ENCODE data around the gene SLC39A7. TPM values are rescaled to one million over a fixed set of nuclear protein-coding genes. Genes with fewer than 3 reads are reported as not detected.

Gene SLC39A7
- total RNA-seq, 1 donor from 2014 or later = 225 TPM

- Mint-ChIP-seq H3K27me3 (ENCODE audit: low read depth) (peaks cover 2% of the 10 kb centered on the region), H3K4me1 (ENCODE audit: low read depth) (peaks cover 16% of the 10 kb centered on the region), H3K4me3 (ENCODE audit: unreplicated experiment) (no peak overlapping the region), H3K36me3 (ENCODE audit: low read depth) (no peaks in the 10 kb centered on the region), H3K27ac (ENCODE audit: unreplicated experiment) (no peak overlapping the region), H3K9me3 (ENCODE audit: low read depth) (no peaks in the 10 kb centered on the region)
- no peak for DNase-seq (ENCODE audit: low spot score)
- TF ChIP-seq, protein P1, sequence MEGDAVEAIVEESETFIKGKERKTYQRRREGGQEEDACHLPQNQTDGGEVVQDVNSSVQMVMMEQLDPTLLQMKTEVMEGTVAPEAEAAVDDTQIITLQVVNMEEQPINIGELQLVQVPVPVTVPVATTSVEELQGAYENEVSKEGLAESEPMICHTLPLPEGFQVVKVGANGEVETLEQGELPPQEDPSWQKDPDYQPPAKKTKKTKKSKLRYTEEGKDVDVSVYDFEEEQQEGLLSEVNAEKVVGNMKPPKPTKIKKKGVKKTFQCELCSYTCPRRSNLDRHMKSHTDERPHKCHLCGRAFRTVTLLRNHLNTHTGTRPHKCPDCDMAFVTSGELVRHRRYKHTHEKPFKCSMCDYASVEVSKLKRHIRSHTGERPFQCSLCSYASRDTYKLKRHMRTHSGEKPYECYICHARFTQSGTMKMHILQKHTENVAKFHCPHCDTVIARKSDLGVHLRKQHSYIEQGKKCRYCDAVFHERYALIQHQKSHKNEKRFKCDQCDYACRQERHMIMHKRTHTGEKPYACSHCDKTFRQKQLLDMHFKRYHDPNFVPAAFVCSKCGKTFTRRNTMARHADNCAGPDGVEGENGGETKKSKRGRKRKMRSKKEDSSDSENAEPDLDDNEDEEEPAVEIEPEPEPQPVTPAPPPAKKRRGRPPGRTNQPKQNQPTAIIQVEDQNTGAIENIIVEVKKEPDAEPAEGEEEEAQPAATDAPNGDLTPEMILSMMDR (IDR thresholded peaks at IDR 0.05) = no peak
Measured at GRCh38 chr6:33164665-33165373, 35.8 kb upstream of the SLC39A7 start.

DNA sequence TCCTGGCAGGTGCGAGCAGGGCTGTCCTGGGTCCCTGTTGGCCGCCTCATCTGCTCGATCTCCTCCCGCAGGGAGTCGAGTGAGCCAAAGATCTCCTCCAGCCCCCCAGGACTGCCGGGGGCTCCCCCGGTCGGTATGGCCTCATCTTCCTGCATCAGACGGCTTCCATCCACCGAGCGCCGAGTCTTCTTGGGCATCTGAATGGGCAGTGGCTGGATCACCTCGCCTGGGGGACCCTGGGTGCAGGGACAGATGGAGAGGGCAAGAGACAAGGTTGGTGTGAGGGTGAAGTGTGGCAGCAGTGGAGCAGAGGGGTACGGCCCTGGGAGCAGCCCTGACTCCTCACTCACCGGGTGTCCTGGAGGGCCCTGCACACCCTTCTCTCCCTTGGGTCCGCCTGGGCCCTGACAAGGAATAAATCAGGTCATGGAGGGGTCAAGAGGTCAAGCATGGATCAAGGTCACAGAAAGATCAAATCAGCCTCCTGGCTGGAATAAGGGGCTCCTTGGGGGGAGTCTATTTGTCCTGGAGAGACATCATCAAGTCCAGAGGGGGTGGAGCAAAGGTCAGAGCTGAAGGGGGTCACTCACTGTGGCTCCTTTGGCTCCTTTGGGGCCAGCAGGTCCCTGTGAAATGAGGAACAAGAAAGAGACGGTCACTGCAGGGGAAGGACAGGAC is 34.9 kb upstream of the SLC39A7 start:
- no peaks in the 10 kb centered on the region for H3K36me3 Mint-ChIP-seq (ENCODE audit: low read depth)
- TF ChIP-seq, protein P1 (IDR thresholded peaks at IDR 0.05) = no peak
- H3K4me1 Mint-ChIP-seq (ENCODE audit: low read depth) = peaks cover 16% of the 10 kb centered on the region
- no peak overlapping the region for H3K4me3 Mint-ChIP-seq (ENCODE audit: unreplicated experiment)
- H3K27me3 Mint-ChIP-seq (ENCODE audit: low read depth) = peaks cover 2% of the 10 kb centered on the region
- no peaks in the 10 kb centered on the region for H3K9me3 Mint-ChIP-seq (ENCODE audit: low read depth)
- no peak for DNase-seq (ENCODE audit: low spot score)
- no peak overlapping the region for H3K27ac Mint-ChIP-seq (ENCODE audit: unreplicated experiment)

GRCh38 chr6:33166363-33166762 is 34.3 kb upstream of the SLC39A7 start:
- H3K9me3 Mint-ChIP-seq (ENCODE audit: low read depth) = no peaks in the 10 kb centered on the region
- peaks cover 11% of the 10 kb centered on the region for H3K4me1 Mint-ChIP-seq (ENCODE audit: low read depth)
- no peaks in the 10 kb centered on the region for H3K36me3 Mint-ChIP-seq (ENCODE audit: low read depth)
- H3K27me3 Mint-ChIP-seq (ENCODE audit: low read depth) = peaks cover 2% of the 10 kb centered on the region
- no peak overlapping the region for H3K4me3 Mint-ChIP-seq (ENCODE audit: unreplicated experiment)
- no peak for DNase-seq (ENCODE audit: low spot score)
- TF ChIP-seq, protein P1 (IDR thresholded peaks at IDR 0.05) = no peak
- no peak overlapping the region for H3K27ac Mint-ChIP-seq (ENCODE audit: unreplicated experiment)

- Mint-ChIP-seq H3K9me3 (ENCODE audit: low read depth) (no peaks in the 10 kb centered on the region), H3K4me1 (ENCODE audit: low read depth) (peaks cover 6% of the 10 kb centered on the region), H3K27me3 (ENCODE audit: low read depth) (peaks cover 2% of the 10 kb centered on the region), H3K4me3 (ENCODE audit: unreplicated experiment) (no peak overlapping the region), H3K36me3 (ENCODE audit: low read depth) (no peaks in the 10 kb centered on the region), H3K27ac (ENCODE audit: unreplicated experiment) (no peak overlapping the region)
- TF ChIP-seq, protein P1 (IDR thresholded peaks at IDR 0.05) = no peak
- DNase-seq (ENCODE audit: low spot score) = peak; percentile 90
Measured at GRCh38 chr6:33166811-33167210, 33.9 kb upstream of the SLC39A7 start.

GRCh38 chr6:33167374-33168283 is 33.0 kb upstream of the SLC39A7 start:
- Mint-ChIP-seq H3K36me3 (ENCODE audit: low read depth) (no peaks in the 10 kb centered on the region), H3K27me3 (ENCODE audit: low read depth) (peaks cover 2% of the 10 kb centered on the region), H3K4me1 (ENCODE audit: low read depth) (no peaks in the 10 kb centered on the region), H3K4me3 (ENCODE audit: unreplicated experiment) (no peak overlapping the region), H3K27ac (ENCODE audit: unreplicated experiment) (no peak overlapping the region), H3K9me3 (ENCODE audit: low read depth) (no peaks in the 10 kb centered on the region)
- no peak for DNase-seq (ENCODE audit: low spot score)
- TF ChIP-seq, protein P1 (IDR thresholded peaks at IDR 0.05) = no peak

Data from chondrocyte (in vitro differentiated cells).